ENCODE data around the gene OLAH. TPM values are rescaled to one million over a fixed set of nuclear protein-coding genes. Genes with fewer than 3 reads are reported as not detected.

The OLAH gene
- total RNA-seq, 3 donors from 2014 or later (not counting 1 experiment from before 2014, with no cell fraction given), result not detected

DNA sequence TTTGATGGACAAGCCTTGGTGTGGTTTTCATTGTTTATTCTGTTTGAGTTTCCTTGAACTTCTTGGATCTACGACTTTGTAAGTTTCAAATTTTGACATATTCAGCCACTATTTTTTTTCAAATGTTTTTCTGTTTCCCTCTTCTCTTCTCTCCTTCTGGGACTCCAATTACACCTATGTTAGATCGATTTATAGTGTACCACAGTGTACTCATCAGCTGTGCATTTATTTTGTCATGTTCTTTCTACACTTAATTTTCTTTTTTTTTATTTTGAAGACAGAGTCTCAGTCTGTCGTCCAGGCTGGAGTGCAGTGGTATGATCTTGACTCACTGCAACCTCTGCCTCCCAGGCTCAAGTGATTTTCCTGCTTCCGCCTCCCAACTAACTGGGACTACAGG, 16.2 kb downstream of the OLAH start:
- Histone ChIP-seq H3K27ac (ENCODE audit: low read length) (no peak overlapping the region), H3K27me3 (ENCODE audit: control insufficient read depth, insufficient read depth, low read length) (no peaks in the 10 kb centered on the region), H3K4me1 (ENCODE audit: control insufficient read depth, insufficient read depth, low read length) (no peaks in the 10 kb centered on the region), H3K4me3 (ENCODE audit: low read length) (no peak overlapping the region), H3K9me3 (ENCODE audit: control insufficient read depth, insufficient read depth, low read length) (peaks cover 4% of the 10 kb centered on the region), H3K36me3 (ENCODE audit: control insufficient read depth, insufficient read depth, low read length) (no peaks in the 10 kb centered on the region)
- ATAC-seq (no peak), DNase-seq (no peak)
- intact Hi-C loops (cut with micrococcal nuclease), result no loop called here
- Mint-ChIP-seq H3K4me3 (no peak overlapping the region), H3K27me3 (ENCODE audit: low read depth in 2 of 2) (peaks cover 13 to 34% of the 10 kb centered on the region in 2 donors), H3K4me1 (no peaks in the 10 kb centered on the region), H3K9me3 (peaks cover 5 to 6% of the 10 kb centered on the region in 2 donors), H3K27ac (no peak overlapping the region), H3K36me3 (peaks cover 14% of the 10 kb centered on the region)
- TF ChIP-seq CTCF (IDR thresholded peaks at IDR 0.05), result no peak
- WGBS (ENCODE audit: insufficient coverage), result 81% methylated on average over 3 of the region's 4 CpGs

DNA sequence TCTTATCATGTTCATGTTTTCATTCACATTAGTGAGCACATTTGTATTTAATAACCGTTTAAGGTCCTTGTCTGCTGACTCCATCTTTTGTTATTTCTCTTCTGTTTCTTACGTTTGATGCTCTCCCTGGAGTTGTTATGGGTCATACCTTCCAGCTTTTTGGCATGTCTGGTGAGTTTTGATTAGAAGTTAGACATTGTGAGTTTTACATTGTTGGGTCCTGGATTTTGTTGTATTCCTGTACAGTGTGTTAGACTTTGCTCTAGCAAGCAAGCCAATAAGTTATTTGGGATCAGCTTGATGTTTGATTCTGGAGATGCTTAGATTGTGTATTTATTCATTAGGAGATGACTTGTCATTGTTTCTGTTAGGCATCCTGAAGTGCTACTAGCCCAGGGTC, 16.9 kb downstream of the OLAH start:
- no peaks in the 10 kb centered on the region for H3K27me3 ChIP-seq (ENCODE audit: control insufficient read depth, insufficient read depth, low read length)
- Mint-ChIP-seq H3K36me3 (peaks cover 19% of the 10 kb centered on the region), H3K27ac (no peak overlapping the region), H3K4me1 (no peaks in the 10 kb centered on the region), H3K4me3 (no peak overlapping the region), H3K9me3 (peaks cover 5 to 6% of the 10 kb centered on the region in 2 donors), H3K27me3 (ENCODE audit: low read depth in 2 of 2) (peaks cover 16 to 42% of the 10 kb centered on the region in 2 donors)
- ATAC-seq (no peak), DNase-seq (no peak)
- intact Hi-C loops (cut with micrococcal nuclease), result no loop called here
- no peak for TF ChIP-seq CTCF (IDR thresholded peaks at IDR 0.05)
- peaks cover 4% of the 10 kb centered on the region for H3K9me3 ChIP-seq (ENCODE audit: control insufficient read depth, insufficient read depth, low read length)
- WGBS (ENCODE audit: insufficient coverage), result 96% methylated on average over 2 of the region's 2 CpGs
- no peaks in the 10 kb centered on the region for H3K36me3 ChIP-seq (ENCODE audit: control insufficient read depth, insufficient read depth, low read length)
- H3K4me1 ChIP-seq (ENCODE audit: control insufficient read depth, insufficient read depth, low read length), result no peaks in the 10 kb centered on the region
- no peak overlapping the region for H3K27ac ChIP-seq (ENCODE audit: low read length)
- H3K4me3 ChIP-seq (ENCODE audit: low read length), result no peak overlapping the region

- no peak overlapping the region for H3K4me3 ChIP-seq (ENCODE audit: low read length)
- peaks cover 6% of the 10 kb centered on the region for H3K36me3 Mint-ChIP-seq
- no peak for DNase-seq
- H3K27me3 ChIP-seq (ENCODE audit: control insufficient read depth, insufficient read depth, low read length), result no peaks in the 10 kb centered on the region
- WGBS (ENCODE audit: insufficient coverage), result 94% methylated on average over 4 of the region's 5 CpGs
- H3K27ac ChIP-seq (ENCODE audit: low read length), result no peak overlapping the region
- TF ChIP-seq CTCF (IDR thresholded peaks at IDR 0.05), result no peak
- peaks cover 10 to 21% of the 10 kb centered on the region in 2 donors for H3K27me3 Mint-ChIP-seq (ENCODE audit: low read depth in 2 of 2)
- no peaks in the 10 kb centered on the region for H3K4me1 Mint-ChIP-seq
- intact Hi-C loops (cut with micrococcal nuclease), result no loop called here
- no peaks in the 10 kb centered on the region for H3K36me3 ChIP-seq (ENCODE audit: control insufficient read depth, insufficient read depth, low read length)
- no peak overlapping the region for H3K4me3 Mint-ChIP-seq
- ATAC-seq, result no peak
- H3K4me1 ChIP-seq (ENCODE audit: control insufficient read depth, insufficient read depth, low read length), result no peaks in the 10 kb centered on the region
- H3K9me3 Mint-ChIP-seq, result no peaks in the 10 kb centered on the region
- no peaks in the 10 kb centered on the region for H3K9me3 ChIP-seq (ENCODE audit: control insufficient read depth, insufficient read depth, low read length)
- no peak overlapping the region for H3K27ac Mint-ChIP-seq
These were observed 23.4 kb downstream of the OLAH start for GRCh38 chr10:15067154-15067553.

DNA sequence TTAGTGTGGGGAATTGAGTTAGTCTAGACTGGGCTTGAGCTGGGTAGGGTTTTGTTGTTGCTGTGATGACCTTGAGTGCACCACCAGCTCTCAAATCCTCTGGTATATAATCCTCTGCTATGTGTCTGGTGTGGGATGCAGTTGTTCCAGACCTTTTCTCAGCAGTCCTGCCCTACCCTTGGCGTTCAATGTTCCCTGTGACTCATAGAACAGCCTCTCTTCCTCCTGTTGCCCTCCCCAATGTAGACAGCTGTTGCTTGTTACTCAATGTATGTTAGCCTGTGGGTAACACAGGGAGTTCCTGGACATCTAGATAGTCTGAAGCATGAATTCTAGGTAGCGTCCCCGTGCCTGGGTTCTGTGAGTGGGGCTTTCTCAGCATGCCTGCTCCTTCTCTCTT, 25.1 kb downstream of the OLAH start:
- Mint-ChIP-seq H3K4me3 (no peak overlapping the region), H3K36me3 (peaks cover 6% of the 10 kb centered on the region), H3K4me1 (no peaks in the 10 kb centered on the region), H3K27ac (no peak overlapping the region), H3K27me3 (ENCODE audit: low read depth in 2 of 2) (peaks cover 10 to 21% of the 10 kb centered on the region in 2 donors), H3K9me3 (no peaks in the 10 kb centered on the region)
- H3K9me3 ChIP-seq (ENCODE audit: control insufficient read depth, insufficient read depth, low read length), result no peaks in the 10 kb centered on the region
- no peak for TF ChIP-seq CTCF (IDR thresholded peaks at IDR 0.05)
- H3K4me1 ChIP-seq (ENCODE audit: control insufficient read depth, insufficient read depth, low read length), result no peaks in the 10 kb centered on the region
- H3K27ac ChIP-seq (ENCODE audit: low read length), result no peak overlapping the region
- H3K4me3 ChIP-seq (ENCODE audit: low read length), result no peak overlapping the region
- no peak for ATAC-seq
- intact Hi-C loops (cut with micrococcal nuclease), result no loop called here
- no peaks in the 10 kb centered on the region for H3K36me3 ChIP-seq (ENCODE audit: control insufficient read depth, insufficient read depth, low read length)
- DNase-seq, result no peak
- no peaks in the 10 kb centered on the region for H3K27me3 ChIP-seq (ENCODE audit: control insufficient read depth, insufficient read depth, low read length)
- WGBS (ENCODE audit: insufficient coverage), result 95% methylated on average over 3 of the region's 3 CpGs

All from natural killer cell (primary cell).